ENCODE data around the gene ATL3.
A peak's percentile ranks its signal among the peaks of the same experiment; 100 is the strongest.
"Not testable (repeated sequence)": the region's sequence is repeated elsewhere in the genome, so short reads cannot be mapped to it uniquely, and the experiment has no call there.

The ATL3 gene

GRCh38 chr11:63671322-63672155 lies at the start of gene ATL3:
Gene ATL3, minus strand, starts transcription at chr11:63671376. Its CDS starts 41 bp downstream, at chr11:63671335.
- peak; percentile 94 to 96 for DNase-seq

GRCh38 chr11:63720611-63721010 lies 49.4 kb upstream of the ATL3 start:
- DNase-seq = no peak

- DNase-seq = no peak
Measured at GRCh38 chr11:63719987-63720386, 48.8 kb upstream of the ATL3 start.

- no peak for DNase-seq
Measured at GRCh38 chr11:63719001-63719400, 47.8 kb upstream of the ATL3 start.

GRCh38 chr11:63716046-63716445 lies 44.9 kb upstream of the ATL3 start:
- no peak for DNase-seq

GRCh38 chr11:63713766-63714165 lies 42.6 kb upstream of the ATL3 start:
- DNase-seq = no peak

GRCh38 chr11:63711838-63712237 lies 40.7 kb upstream of the ATL3 start:
- DNase-seq = no peak

- no peak for DNase-seq
Measured at GRCh38 chr11:63710476-63711217, 39.5 kb upstream of the ATL3 start.

- DNase-seq = no peak
Measured at GRCh38 chr11:63709336-63709884, 38.2 kb upstream of the ATL3 start.

GRCh38 chr11:63708764-63709163 lies 37.6 kb upstream of the ATL3 start:
- DNase-seq = no peak

- DNase-seq = no peak
Measured at GRCh38 chr11:63705526-63705925, 34.4 kb upstream of the ATL3 start.

- DNase-seq = no peak
Measured at GRCh38 chr11:63699896-63700295, 28.7 kb upstream of the ATL3 start.

GRCh38 chr11:63698976-63699733 lies 28.0 kb upstream of the ATL3 start:
- DNase-seq = no peak

GRCh38 chr11:63694596-63694995 lies 23.4 kb upstream of the ATL3 start:
- DNase-seq = no peak

- DNase-seq = no peak
Measured at GRCh38 chr11:63687845-63688244, 16.7 kb upstream of the ATL3 start.

- DNase-seq = no peak
Measured at GRCh38 chr11:63686926-63687325, 15.8 kb upstream of the ATL3 start.

GRCh38 chr11:63685158-63685721 lies 14.1 kb upstream of the ATL3 start:
- not testable (repeated sequence) for DNase-seq

GRCh38 chr11:63683133-63683991 lies 12.2 kb upstream of the ATL3 start:
- DNase-seq = no peak

GRCh38 chr11:63682066-63683021 lies 11.2 kb upstream of the ATL3 start:
- no peak for DNase-seq

- peak; percentile 99 for DNase-seq
Measured at GRCh38 chr11:63681321-63682065, 10.3 kb upstream of the ATL3 start, which contains the start of gene RTN3. Gene RTN3, plus strand, starts transcription at chr11:63681500. Its CDS starts 137 bp downstream, at chr11:63681637.
